Left lung (tissue), 10 donors: ENCODE results near the gene MED25. TPM values are rescaled to one million over a fixed set of nuclear protein-coding genes. Genes with fewer than 3 reads are reported as not detected.

Source experiments
- ATAC-seq: fragments of 200-7000 bp; cut with Tn5 transposase; one replicate; pipeline ENCODE4 v1.9.1; 2020; ENCODE audit warnings: moderate library complexity
- DNase-seq, 4 donors: peaks; one replicate each; pipeline ENCODE4 v3.0.0-alpha.2; 2013 to 2020
- H3K27ac ChIP-seq, 2 donors: fragments of 200-600 bp; sonication (generic) in 1 of 2; one replicate each; pipeline versions ENCODE4 v1.5.0 to v1.8.0; 2020 to 2021
- H3K27me3 ChIP-seq, 2 donors: fragments of 200-600 bp; sonication (generic) in 1 of 2; one replicate each; pipeline versions ENCODE4 v1.5.0 to v1.8.0; 2020 to 2021
- H3K36me3 ChIP-seq, 2 donors: fragments of 200-600 bp; sonication (generic) in 1 of 2; one replicate each; pipeline versions ENCODE4 v1.5.0 to v1.8.0; 2020 to 2021
- H3K4me1 ChIP-seq, 2 donors: fragments of 200-600 bp; one replicate each; pipeline ENCODE4 v1.8.0; 2021
- H3K4me3 ChIP-seq, 2 donors: fragments of 200-600 bp; sonication (generic) in 1 of 2; one replicate each; pipeline versions ENCODE4 v1.5.0 to v1.8.0; 2020 to 2021; ENCODE audit warnings: mild to moderate bottlenecking in 1 of 2
- H3K9me3 ChIP-seq, 2 donors: fragments of 200-600 bp; sonication (generic) in 1 of 2; one replicate each; pipeline versions ENCODE4 v1.5.0 to v1.8.0; 2020 to 2021
- intact Hi-C, 2 donors: fragments of 100-400 bp; cut with DNase I; formaldehyde crosslinking; loops; one replicate each; pipeline versions ENCODE4 v1.11.2 to v1.14.2; 2022
- polyA plus RNA-seq, 6 donors: library from polyadenylated mRNA; unstranded; fragments of 120-200 nt; gene quantifications; one replicate each; pipeline ENCODE4 v1.2.1, GENCODE V29; 2013; ENCODE audit not compliant: insufficient read length in 6 of 6
- total RNA-seq, 2 donors: library from RNA; stranded (reverse); fragmentation: NEBNext Ultra II Directional; extraction: Animal tissue kit (Norgen Biotek cat#: 25700); gene quantifications; one replicate each; pipeline ENCODE4 v1.2.1, GENCODE V29; 2021
- TF ChIP-seq, protein P1 (sequence below), 2 donors: fragments of 200-600 bp; sonication (generic) in 1 of 2; IDR thresholded peaks; one replicate each; pipeline versions ENCODE4 v1.5.0 to v1.8.0; 2021; ENCODE audit warnings: antibody characterized with exemption in 2 of 2
- donor health status: DM: no; HTN: yes; CAD: no.
- donor health status: DM: no; HTN: no; CAD: no.

Gene MED25
- total and polyA plus RNA-seq, 8 donors: 52.1 to 67.4 (median 57.6) TPM

DNA sequence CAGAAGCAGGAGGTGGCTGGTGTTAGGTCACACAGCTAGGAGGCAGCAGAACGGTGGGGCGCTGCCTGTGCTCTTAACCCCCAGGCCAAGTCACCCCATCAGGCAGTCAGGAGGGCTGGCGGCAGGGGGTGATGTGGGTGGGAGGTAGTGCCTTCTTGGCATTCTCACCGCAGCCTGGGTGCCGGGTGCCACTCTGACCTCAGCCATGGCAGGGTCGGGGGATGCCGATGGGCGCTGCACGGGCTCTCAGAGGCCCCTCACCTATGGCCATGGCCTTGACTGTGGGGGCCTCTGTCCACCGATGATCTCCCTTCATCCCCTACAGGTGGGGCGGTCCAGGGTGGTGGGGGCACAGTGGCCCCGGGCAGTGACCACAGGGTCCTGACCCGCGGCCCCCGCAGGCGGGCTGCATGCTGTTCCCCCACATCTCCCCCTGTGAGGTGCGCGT, 38.5 kb downstream of the MED25 start:
- DNase-seq: peak in 1 of 4 donors; percentile 73
- Histone ChIP-seq H3K4me1 (peaks cover 17 to 26% of the 10 kb centered on the region in 2 donors), H3K36me3 (peaks cover 0 to 73% of the 10 kb centered on the region in 2 donors), H3K27ac (no peak overlapping the region), H3K27me3 (peaks cover 0 to 8% of the 10 kb centered on the region in 2 donors), H3K4me3 (no peak overlapping the region), H3K9me3 (no peaks in the 10 kb centered on the region)
- TF ChIP-seq, protein P1, sequence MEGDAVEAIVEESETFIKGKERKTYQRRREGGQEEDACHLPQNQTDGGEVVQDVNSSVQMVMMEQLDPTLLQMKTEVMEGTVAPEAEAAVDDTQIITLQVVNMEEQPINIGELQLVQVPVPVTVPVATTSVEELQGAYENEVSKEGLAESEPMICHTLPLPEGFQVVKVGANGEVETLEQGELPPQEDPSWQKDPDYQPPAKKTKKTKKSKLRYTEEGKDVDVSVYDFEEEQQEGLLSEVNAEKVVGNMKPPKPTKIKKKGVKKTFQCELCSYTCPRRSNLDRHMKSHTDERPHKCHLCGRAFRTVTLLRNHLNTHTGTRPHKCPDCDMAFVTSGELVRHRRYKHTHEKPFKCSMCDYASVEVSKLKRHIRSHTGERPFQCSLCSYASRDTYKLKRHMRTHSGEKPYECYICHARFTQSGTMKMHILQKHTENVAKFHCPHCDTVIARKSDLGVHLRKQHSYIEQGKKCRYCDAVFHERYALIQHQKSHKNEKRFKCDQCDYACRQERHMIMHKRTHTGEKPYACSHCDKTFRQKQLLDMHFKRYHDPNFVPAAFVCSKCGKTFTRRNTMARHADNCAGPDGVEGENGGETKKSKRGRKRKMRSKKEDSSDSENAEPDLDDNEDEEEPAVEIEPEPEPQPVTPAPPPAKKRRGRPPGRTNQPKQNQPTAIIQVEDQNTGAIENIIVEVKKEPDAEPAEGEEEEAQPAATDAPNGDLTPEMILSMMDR (IDR thresholded peaks at IDR 0.05): no peak
- intact Hi-C loops: no loop called here
- no peak for ATAC-seq

DNA sequence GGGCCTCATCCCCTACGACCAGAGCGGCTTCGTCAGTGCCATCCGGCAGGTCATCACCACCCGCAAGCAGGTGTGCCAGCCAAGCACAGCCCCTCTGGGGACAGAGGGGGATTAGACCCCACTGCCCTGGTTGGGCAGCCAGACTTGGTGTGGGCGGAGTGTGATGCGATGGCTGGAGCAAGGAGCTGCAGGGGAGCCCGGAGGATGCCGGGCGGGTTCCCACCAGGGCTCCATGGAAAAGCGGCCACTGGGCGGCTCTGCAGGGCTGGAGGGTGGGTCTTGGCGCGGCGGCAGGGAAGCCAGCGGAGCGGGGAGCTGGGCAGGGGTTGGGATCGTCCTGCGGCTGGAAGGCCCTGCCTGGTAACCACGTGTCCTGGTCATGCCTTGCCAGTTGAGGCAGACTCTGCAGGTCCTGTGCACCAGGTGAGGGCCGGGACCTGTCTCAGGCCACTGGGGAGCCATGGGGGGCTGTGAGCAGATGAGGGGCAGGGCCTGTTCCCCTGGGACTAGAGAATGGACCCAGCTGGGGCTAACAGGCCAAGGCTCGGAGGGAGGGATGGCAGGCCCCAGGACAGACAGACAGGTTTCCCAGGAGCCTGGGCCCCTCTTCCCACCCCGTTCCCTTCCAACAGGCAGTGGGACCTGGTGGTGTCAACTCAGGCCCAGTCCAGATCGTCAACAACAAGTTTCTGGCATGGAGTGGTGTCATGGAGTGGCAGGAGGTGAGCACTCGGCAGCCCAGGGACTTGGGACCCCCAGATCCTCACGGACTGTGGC, 39.2 kb downstream of the MED25 start:
- peak in 1 of 4 donors; percentile 75 for DNase-seq
- no peaks in the 10 kb centered on the region for H3K9me3 ChIP-seq
- H3K36me3 ChIP-seq: peaks cover 0 to 80% of the 10 kb centered on the region in 2 donors
- intact Hi-C loops: no loop called here
- no peak overlapping the region for H3K27ac ChIP-seq
- peaks cover 13 to 19% of the 10 kb centered on the region in 2 donors for H3K4me1 ChIP-seq
- H3K4me3 ChIP-seq: no peak overlapping the region
- no peak for ATAC-seq
- H3K27me3 ChIP-seq: peaks cover 0 to 1% of the 10 kb centered on the region in 2 donors
- TF ChIP-seq, protein P1 (IDR thresholded peaks at IDR 0.05): no peak

DNA sequence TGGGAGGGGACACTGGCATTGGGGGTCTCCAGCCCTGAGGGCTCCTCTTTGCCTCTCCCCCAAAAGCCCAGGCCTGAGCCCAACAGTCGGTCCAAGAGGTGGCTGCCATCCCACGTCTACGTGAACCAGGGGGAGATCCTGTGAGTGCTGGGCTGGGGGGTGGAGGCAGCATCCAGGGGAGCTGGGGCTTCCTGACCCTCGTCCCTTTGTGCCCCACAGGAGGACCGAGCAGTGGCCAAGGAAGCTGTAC, 39.7 kb downstream of the MED25 start:
- Histone ChIP-seq H3K4me1 (peaks cover 9 to 14% of the 10 kb centered on the region in 2 donors), H3K4me3 (no peak overlapping the region), H3K27ac (no peak overlapping the region), H3K27me3 (no peaks in the 10 kb centered on the region), H3K9me3 (no peaks in the 10 kb centered on the region), H3K36me3 (peaks cover 0 to 85% of the 10 kb centered on the region in 2 donors)
- intact Hi-C loops: no loop called here
- DNase-seq: peak in 1 of 4 donors; percentile 39
- no peak for ATAC-seq
- TF ChIP-seq, protein P1 (IDR thresholded peaks at IDR 0.05): no peak

DNA sequence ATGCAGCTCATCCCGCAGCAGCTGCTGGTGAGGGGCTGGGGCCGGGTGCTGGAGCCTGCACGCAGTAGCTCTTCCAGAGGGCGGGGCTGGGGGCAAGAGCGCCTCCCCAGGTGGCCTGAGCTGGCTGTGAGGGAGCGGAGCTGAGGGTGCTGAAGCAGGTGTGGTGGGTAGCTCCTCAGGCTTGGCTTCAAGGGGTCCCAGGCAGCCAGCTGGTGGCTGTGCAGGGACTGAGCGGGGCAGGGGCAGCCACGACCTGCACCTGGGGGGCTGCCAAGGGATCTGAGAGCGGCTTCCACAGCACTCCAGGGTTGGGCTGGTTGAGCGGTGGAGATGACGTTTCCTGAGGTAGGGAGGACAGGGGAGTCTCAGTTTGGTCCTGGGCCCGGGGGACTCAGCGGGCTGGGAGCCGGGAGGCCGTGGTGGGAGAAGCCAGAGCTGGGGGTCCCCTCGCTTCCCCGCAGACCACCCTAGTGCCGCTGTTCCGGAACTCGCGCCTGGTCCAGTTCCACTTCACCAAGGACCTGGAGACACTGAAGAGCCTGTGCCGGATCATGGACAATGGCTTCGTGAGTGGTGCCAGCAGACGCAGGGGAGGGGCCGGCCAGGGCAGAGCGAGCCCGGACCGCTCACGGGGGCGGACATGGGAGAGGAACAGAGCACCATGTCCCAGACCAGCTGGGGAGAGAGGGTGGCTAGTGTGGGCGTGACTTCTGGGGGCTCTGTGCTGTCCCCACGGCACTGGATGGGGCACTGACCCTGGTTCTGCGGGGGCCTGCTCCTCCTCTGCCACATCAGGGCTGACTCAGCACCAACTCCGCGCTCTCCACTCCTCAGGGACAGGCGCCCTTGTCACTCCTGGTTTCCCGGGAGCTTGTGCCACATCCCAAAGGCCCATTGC, 40.2 kb downstream of the MED25 start:
- TF ChIP-seq, protein P1 (IDR thresholded peaks at IDR 0.05): no peak
- DNase-seq (peak in 2 of 4 donors; percentile 33 to 70), ATAC-seq (no peak)
- Histone ChIP-seq H3K4me1 (peaks cover 5 to 8% of the 10 kb centered on the region in 2 donors), H3K27me3 (no peaks in the 10 kb centered on the region), H3K27ac (no peak overlapping the region), H3K4me3 (no peak overlapping the region), H3K9me3 (no peaks in the 10 kb centered on the region), H3K36me3 (peaks cover 0 to 91% of the 10 kb centered on the region in 2 donors)
- intact Hi-C loops: no loop called here
